LoVo (cell line): Measurements from ENCODE around the gene EEF1AKMT2.
"Not testable (repeated sequence)": the region's sequence is repeated elsewhere in the genome, so short reads cannot be mapped to it uniquely, and the experiment has no call there.

Experiments
- DNase-seq: peaks from one replicate; pipeline ENCODE4 v3.0.0-alpha.2; 2016; ENCODE audit warnings: low spot score

The EEF1AKMT2 gene

GRCh38 chr10:124755581-124755980 is 36.1 kb downstream of the EEF1AKMT2 start:
- no peak for DNase-seq

GRCh38 chr10:124754227-124754626 is 37.5 kb downstream of the EEF1AKMT2 start:
- DNase-seq = no peak

- no peak for DNase-seq
Measured at GRCh38 chr10:124748953-124749645, 42.6 kb downstream of the EEF1AKMT2 start.

GRCh38 chr10:124748166-124748565 is 43.5 kb downstream of the EEF1AKMT2 start:
- no peak for DNase-seq

GRCh38 chr10:124747745-124748144 is 43.9 kb downstream of the EEF1AKMT2 start:
- DNase-seq = no peak

- peak; percentile 53 for DNase-seq
Measured at GRCh38 chr10:124746992-124747391, 44.7 kb downstream of the EEF1AKMT2 start.

- not testable (repeated sequence) for DNase-seq
Measured at GRCh38 chr10:124746447-124746846, 45.2 kb downstream of the EEF1AKMT2 start.

GRCh38 chr10:124745673-124746072 is 46.0 kb downstream of the EEF1AKMT2 start:
- DNase-seq = peak; percentile 54

GRCh38 chr10:124745252-124745651 is 46.4 kb downstream of the EEF1AKMT2 start:
- no peak for DNase-seq

- peak; percentile 88 for DNase-seq
Measured at GRCh38 chr10:124744102-124745050, 47.3 kb downstream of the EEF1AKMT2 start, which contains the start of gene FAM53B. Gene FAM53B, minus strand, starts transcription at chr10:124744378. Its CDS starts 37,665 bp downstream, at chr10:124706713.

- DNase-seq = no peak
Measured at GRCh38 chr10:124743191-124744101, 48.2 kb downstream of the EEF1AKMT2 start.

GRCh38 chr10:124742413-124743190 is 49.1 kb downstream of the EEF1AKMT2 start:
- peak; percentile 24 for DNase-seq

GRCh38 chr10:124741922-124742412 is 49.7 kb downstream of the EEF1AKMT2 start:
- DNase-seq = no peak

- peak; percentile 69 for DNase-seq
Measured at GRCh38 chr10:124741281-124741921, 50.3 kb downstream of the EEF1AKMT2 start.

- DNase-seq = no peak
Measured at GRCh38 chr10:124740369-124741280, 51.1 kb downstream of the EEF1AKMT2 start.

GRCh38 chr10:124739986-124740368 is 51.7 kb downstream of the EEF1AKMT2 start:
- DNase-seq = no peak

GRCh38 chr10:124739119-124739921 is 52.4 kb downstream of the EEF1AKMT2 start:
- no peak for DNase-seq

- no peak for DNase-seq
Measured at GRCh38 chr10:124738441-124738840, 53.2 kb downstream of the EEF1AKMT2 start.
